Naive thymus-derived CD4-positive, alpha-beta T cell (primary cell): ENCODE data around the gene CAMTA1. TPM values are rescaled to one million over a fixed set of nuclear protein-coding genes. Genes with fewer than 3 reads are reported as not detected.

Experiments
- ATAC-seq: fragments of 150-1000 bp; cut with Tn5 transposase; 2 replicates; pipeline ENCODE4 v1.10.0; 2021; ENCODE audit warnings: mild to moderate bottlenecking, moderate library complexity
- CTCF ChIA-PET: fragments of 350-600 bp; sonication (Branson Sonifier 250); formaldehyde crosslinking; loops from one replicate; lab custom pipeline; 2021; ENCODE audit warnings: antibody characterized with exemption; lab: Charles Lee
- POLR2A ChIA-PET: fragments of 350-600 bp; sonication (Branson Sonifier 250); formaldehyde crosslinking; loops from one replicate; lab custom pipeline; 2021; ENCODE audit warnings: antibody characterized with exemption, inconsistent platforms; lab: Charles Lee
- DNase-seq, 9 donors: peaks; one replicate each; pipeline versions ENCODE4 v3.0.0 to v3.0.0-alpha.2; 2020 to 2022; ENCODE audit warnings: mixed read lengths in 1 of 9
- H3K27ac ChIP-seq: one replicate; pipeline ENCODE4 v1.7.0; 2013; ENCODE audit warnings: mild to moderate bottlenecking, low read depth, low read length, moderate library complexity
- H3K27me3 ChIP-seq, 2 donors: one replicate each; pipeline ENCODE4 v1.7.0; 2013; ENCODE audit warnings: low read length in 2 of 2, mild to moderate bottlenecking in 2 of 2, moderate library complexity in 2 of 2; ENCODE audit not compliant: control insufficient read depth in 2 of 2, insufficient read depth in 2 of 2
- H3K36me3 ChIP-seq, 3 experiments: 1 replicate in 2 of 3; 2 replicates in 1 of 3; pipeline ENCODE4 v1.7.0; 2013; ENCODE audit warnings: low read length in 3 of 3, mild to moderate bottlenecking in 3 of 3, moderate library complexity in 1 of 3; ENCODE audit not compliant: insufficient read depth in 3 of 3, control insufficient read depth in 2 of 3
- H3K4me1 ChIP-seq, 2 donors: one replicate each; pipeline ENCODE4 v1.7.0; 2013; ENCODE audit warnings: low read length in 2 of 2, mild to moderate bottlenecking in 2 of 2, moderate library complexity in 1 of 2; ENCODE audit not compliant: control insufficient read depth in 2 of 2, insufficient read depth in 2 of 2
- H3K4me3 ChIP-seq: 2 replicates; pipeline ENCODE4 v1.7.0; 2013; ENCODE audit warnings: mild to moderate bottlenecking, low read length
- H3K9me3 ChIP-seq, 3 experiments: 1 replicate in 2 of 3; 2 replicates in 1 of 3; pipeline ENCODE4 v1.7.0; 2013; ENCODE audit warnings: low read length in 3 of 3; ENCODE audit not compliant: control insufficient read depth in 2 of 3
- H3K27ac Mint-ChIP-seq, 9 donors: one replicate each; pipeline ENCODE4 v1.8.0; 2020 to 2022; ENCODE audit warnings: mixed read lengths in 9 of 9, mild to moderate bottlenecking in 8 of 9, moderate library complexity in 5 of 9, inconsistent platforms in 2 of 9
- H3K27me3 Mint-ChIP-seq, 5 donors: one replicate each; pipeline ENCODE4 v1.8.0; 2021 to 2022; ENCODE audit warnings: mixed read lengths in 5 of 5, mild to moderate bottlenecking in 1 of 5
- H3K36me3 Mint-ChIP-seq, 5 donors: one replicate each; pipeline ENCODE4 v1.8.0; 2020 to 2022; ENCODE audit warnings: mixed read lengths in 5 of 5, mild to moderate bottlenecking in 3 of 5, inconsistent platforms in 1 of 5
- H3K4me1 Mint-ChIP-seq, 7 donors: one replicate each; pipeline ENCODE4 v1.8.0; 2020 to 2022; ENCODE audit warnings: mixed read lengths in 7 of 7, mild to moderate bottlenecking in 3 of 7, inconsistent platforms in 1 of 7
- H3K4me3 Mint-ChIP-seq, 10 donors: one replicate each; pipeline ENCODE4 v1.8.0; 2020 to 2022; ENCODE audit warnings: mild to moderate bottlenecking in 10 of 10, mixed read lengths in 10 of 10, moderate library complexity in 6 of 10, inconsistent platforms in 2 of 10
- H3K9me3 Mint-ChIP-seq, 11 donors: one replicate each; pipeline ENCODE4 v1.8.0; 2020 to 2022; ENCODE audit warnings: mixed read lengths in 11 of 11, mild to moderate bottlenecking in 4 of 11, inconsistent platforms in 1 of 11, moderate library complexity in 1 of 11
- intact Hi-C, 2 donors: fragments of 100-400 bp; cut with micrococcal nuclease; formaldehyde crosslinking; loops; one replicate each; pipeline ENCODE4 v1.15.1; 2023
- polyA plus RNA-seq, 2 donors: library from polyadenylated mRNA; unstranded; fragments of 300-500 nt; fragmentation: Illumina TruSeq; gene quantifications; one replicate each; pipeline ENCODE4 v1.2.3, GENCODE V29; 2021
- total RNA-seq, 6 experiments: library from RNA in 5 of 6; stranded (reverse) in 5 of 6; gene quantifications; 1 replicate in 5 of 6; 2 replicates in 1 of 6; pipeline ENCODE4 v1.2.3 and lab custom pipeline; 2021 to 2026

Gene CAMTA1
- total and polyA plus RNA-seq, 7 experiments from 2014 or later: 38.1 to 68.6 (median 42.6) TPM

DNA sequence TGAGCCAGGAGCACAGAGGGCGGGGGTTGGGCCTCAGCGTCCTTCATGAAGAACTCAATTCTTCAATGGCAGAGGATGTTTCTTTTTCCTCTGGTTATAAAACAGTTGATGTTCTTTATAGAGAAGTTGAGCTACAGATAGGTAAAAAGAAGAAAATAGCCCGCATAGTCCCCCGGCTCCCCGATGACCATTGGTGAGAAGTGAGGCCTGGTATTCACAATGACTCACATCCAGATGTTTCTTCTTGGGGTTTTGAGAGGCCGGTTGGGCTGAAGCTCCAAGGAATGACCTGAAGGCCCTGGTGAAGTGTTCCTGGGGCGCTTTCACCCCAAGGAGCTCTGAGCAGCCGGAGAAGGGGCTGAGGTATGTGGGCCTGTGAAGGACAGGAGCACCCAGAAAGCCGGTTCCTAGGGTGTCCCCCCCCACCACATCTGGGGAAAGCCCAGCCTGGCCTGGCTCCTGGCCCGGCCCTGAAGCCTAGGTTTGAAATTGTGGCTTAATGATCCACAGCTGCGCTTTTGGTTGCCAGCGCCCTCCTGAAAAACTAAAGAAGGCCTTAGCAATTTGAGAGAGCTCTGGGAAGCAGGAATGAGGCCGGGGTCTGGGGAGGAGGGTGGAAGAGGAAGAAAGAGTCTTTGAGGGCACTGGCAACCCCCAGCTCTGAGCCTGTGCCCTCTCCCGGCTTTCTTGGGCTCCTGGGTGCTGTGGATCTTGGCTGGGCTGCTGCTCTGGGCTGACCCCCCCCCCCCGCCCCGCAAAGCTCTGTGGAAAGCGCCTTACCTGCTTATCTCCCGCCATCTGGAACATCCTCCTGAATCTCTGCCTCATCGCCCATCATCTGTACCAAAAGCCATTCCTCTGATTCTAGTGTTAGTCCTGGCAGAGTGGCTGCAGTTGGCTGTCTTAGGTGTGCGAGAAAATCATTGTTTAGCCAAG is 444.7 kb downstream of the CAMTA1 start:
- Mint-ChIP-seq H3K36me3 (no peaks in the 10 kb centered on the region), H3K4me3 (no peak overlapping the region), H3K9me3 (peaks cover 0 to 2% (median 0%) of the 10 kb centered on the region in 11 donors), H3K27me3 (peaks cover 0 to 10% (median 5%) of the 10 kb centered on the region in 5 donors), H3K4me1 (no peaks in the 10 kb centered on the region), H3K27ac (no peak overlapping the region)
- POLR2A ChIA-PET: no interaction called here
- Histone ChIP-seq H3K9me3 (no peaks in the 10 kb centered on the region), H3K4me3 (no peak overlapping the region), H3K36me3 (no peaks in the 10 kb centered on the region), H3K27me3 (no peaks in the 10 kb centered on the region), H3K4me1 (no peaks in the 10 kb centered on the region), H3K27ac (no peak overlapping the region)
- DNase-seq: no peak
- CTCF ChIA-PET: interaction anchor here (0.7 kb wide), 1 partner anchor 91 kb away, joined by 3 read pairs; no protein-coding TSS in a partner anchor
- ATAC-seq: no peak
- intact Hi-C loops: no loop called here

DNA sequence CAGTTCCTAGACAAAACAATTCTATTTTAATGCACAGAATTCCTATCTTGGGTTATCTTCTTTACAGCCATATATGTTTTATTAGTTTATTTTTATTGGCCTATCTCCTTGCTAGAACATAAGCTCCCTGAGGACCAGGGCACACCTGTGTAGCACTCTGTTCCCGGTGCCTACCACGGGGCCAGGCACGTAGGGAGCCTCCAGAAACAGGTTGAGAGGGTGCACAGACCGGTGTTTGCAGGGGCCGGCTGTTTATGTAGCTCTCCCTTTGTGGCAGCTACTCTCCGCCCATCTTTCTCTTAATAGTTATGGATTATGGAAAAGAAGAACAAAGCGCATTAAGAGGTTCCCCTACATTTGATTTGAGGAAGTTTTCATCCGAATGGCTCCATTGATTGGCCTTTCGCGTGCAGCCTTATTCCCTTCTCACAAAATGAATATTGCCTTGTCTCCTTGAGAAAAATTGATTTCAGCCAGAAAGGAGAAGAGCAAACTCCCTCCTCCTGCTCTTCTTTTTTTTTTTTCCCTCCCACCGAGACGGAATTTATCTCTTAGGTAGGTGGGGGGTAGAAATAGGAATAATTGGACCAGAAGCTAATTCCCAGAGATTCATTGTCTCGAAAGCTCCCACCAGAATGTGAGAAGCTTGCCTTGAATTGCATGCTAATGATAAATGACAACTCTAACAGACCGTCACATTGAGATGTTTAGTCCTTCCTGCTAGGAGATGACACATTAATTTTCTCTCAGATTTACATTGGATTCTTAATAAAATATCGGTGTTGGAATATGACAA is 447.4 kb downstream of the CAMTA1 start:
- peaks cover 0 to 2% (median 0%) of the 10 kb centered on the region in 11 donors for H3K9me3 Mint-ChIP-seq
- H3K36me3 Mint-ChIP-seq: no peaks in the 10 kb centered on the region
- no peak overlapping the region for H3K4me3 Mint-ChIP-seq
- no peak overlapping the region for H3K27ac Mint-ChIP-seq
- peaks cover 8 to 28% (median 18%) of the 10 kb centered on the region in 5 donors for H3K27me3 Mint-ChIP-seq
- H3K27me3 ChIP-seq: no peaks in the 10 kb centered on the region
- intact Hi-C loops: no loop called here
- ChIA-PET POLR2A (no interaction called here), CTCF (no interaction called here)
- no peak overlapping the region for H3K4me3 ChIP-seq
- H3K4me1 ChIP-seq: no peaks in the 10 kb centered on the region
- ATAC-seq (no peak), DNase-seq (no peak)
- H3K9me3 ChIP-seq: no peaks in the 10 kb centered on the region
- no peaks in the 10 kb centered on the region for H3K4me1 Mint-ChIP-seq
- H3K36me3 ChIP-seq: no peaks in the 10 kb centered on the region
- H3K27ac ChIP-seq: no peak overlapping the region

DNA sequence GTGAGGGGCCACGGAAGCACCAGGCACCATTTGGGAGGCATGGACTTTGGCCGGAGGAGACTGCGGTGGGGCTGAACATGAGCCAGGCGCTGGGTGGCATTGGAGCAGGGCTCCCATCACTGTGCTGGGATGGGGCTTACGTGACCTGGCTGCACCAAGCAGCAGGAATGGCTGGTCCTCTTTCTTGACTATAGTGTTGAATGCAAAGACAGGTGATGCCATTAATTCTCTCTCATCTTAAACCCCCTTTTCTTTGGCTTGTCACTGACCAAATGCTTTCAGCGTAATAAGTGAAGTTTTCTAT is 447.9 kb downstream of the CAMTA1 start:
- no peak overlapping the region for H3K4me3 ChIP-seq
- Mint-ChIP-seq H3K4me1 (no peaks in the 10 kb centered on the region), H3K36me3 (no peaks in the 10 kb centered on the region), H3K27ac (no peak overlapping the region), H3K27me3 (peaks cover 8 to 33% (median 23%) of the 10 kb centered on the region in 5 donors), H3K4me3 (no peak overlapping the region), H3K9me3 (peaks cover 0 to 2% (median 0%) of the 10 kb centered on the region in 11 donors)
- ChIA-PET CTCF (no interaction called here), POLR2A (no interaction called here)
- no peaks in the 10 kb centered on the region for H3K4me1 ChIP-seq
- no peaks in the 10 kb centered on the region for H3K9me3 ChIP-seq
- no peaks in the 10 kb centered on the region for H3K36me3 ChIP-seq
- DNase-seq (no peak), ATAC-seq (no peak)
- no peaks in the 10 kb centered on the region for H3K27me3 ChIP-seq
- intact Hi-C loops: no loop called here
- H3K27ac ChIP-seq: no peak overlapping the region

DNA sequence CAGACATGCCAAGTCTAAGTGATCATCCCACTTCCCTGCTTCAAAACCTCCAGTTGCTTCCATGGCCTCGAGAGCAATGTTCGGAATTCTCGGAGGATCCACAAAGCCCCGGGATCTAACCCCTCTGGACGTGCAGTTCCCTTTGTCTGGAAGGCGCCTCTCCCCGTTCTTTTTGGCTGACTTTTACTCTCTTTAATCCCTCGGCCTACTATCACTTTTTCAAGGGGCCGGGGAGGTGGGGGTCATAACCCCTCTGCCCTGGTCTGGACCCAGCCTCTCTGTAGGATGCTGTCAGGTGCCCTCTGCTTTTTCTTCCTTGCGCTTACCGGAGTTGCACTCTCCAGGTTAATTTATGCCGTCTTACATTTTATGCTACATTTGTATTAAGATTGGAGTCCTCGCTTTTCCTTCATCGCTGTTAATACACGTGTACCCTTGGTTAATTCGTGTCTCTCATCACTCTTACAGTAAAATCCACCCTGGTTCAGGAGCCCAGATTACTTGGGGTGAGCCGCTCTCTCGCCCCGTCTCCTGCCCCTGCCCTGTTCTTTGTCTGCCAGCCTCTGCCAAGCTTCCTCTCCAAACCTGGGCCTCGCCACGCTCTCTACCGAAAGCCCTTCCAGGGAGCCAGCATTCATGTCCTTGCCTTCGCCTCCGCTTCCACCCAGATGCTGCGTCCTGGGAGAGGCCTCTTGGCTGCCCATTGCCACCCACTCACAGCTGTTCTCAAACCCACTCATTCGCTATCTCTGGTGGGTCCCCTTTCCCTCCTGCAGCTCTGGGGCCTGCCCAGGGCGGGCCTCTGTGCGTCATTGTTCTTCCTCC is 448.6 kb downstream of the CAMTA1 start:
- POLR2A ChIA-PET: no interaction called here
- Mint-ChIP-seq H3K9me3 (peaks cover 0 to 2% (median 0%) of the 10 kb centered on the region in 11 donors), H3K4me1 (no peaks in the 10 kb centered on the region), H3K27me3 (peaks cover 8 to 34% (median 20%) of the 10 kb centered on the region in 5 donors), H3K4me3 (no peak overlapping the region), H3K27ac (no peak overlapping the region), H3K36me3 (no peaks in the 10 kb centered on the region)
- no peak for DNase-seq
- no peaks in the 10 kb centered on the region for H3K27me3 ChIP-seq
- CTCF ChIA-PET: no interaction called here
- H3K27ac ChIP-seq: no peak overlapping the region
- H3K9me3 ChIP-seq: no peaks in the 10 kb centered on the region
- no peak for ATAC-seq
- no peak overlapping the region for H3K4me3 ChIP-seq
- intact Hi-C loops: no loop called here
- no peaks in the 10 kb centered on the region for H3K4me1 ChIP-seq
- no peaks in the 10 kb centered on the region for H3K36me3 ChIP-seq

DNA sequence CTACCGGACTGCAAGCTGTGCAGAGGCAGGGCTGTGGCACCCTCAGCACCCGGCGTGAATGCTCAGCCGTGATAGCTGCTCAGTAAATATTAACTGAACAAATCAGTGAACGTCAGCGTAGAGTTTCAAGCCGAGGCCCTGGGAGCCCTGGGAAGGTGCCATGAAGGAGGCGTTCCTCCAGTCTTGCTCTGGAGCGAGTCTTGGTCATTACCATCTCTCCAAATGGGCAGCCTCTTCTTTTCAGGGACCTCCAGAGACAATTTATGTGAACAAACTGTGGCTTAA is 449.2 kb downstream of the CAMTA1 start:
- Mint-ChIP-seq H3K4me1 (no peaks in the 10 kb centered on the region), H3K36me3 (no peaks in the 10 kb centered on the region)
- CTCF ChIA-PET: no interaction called here

DNA sequence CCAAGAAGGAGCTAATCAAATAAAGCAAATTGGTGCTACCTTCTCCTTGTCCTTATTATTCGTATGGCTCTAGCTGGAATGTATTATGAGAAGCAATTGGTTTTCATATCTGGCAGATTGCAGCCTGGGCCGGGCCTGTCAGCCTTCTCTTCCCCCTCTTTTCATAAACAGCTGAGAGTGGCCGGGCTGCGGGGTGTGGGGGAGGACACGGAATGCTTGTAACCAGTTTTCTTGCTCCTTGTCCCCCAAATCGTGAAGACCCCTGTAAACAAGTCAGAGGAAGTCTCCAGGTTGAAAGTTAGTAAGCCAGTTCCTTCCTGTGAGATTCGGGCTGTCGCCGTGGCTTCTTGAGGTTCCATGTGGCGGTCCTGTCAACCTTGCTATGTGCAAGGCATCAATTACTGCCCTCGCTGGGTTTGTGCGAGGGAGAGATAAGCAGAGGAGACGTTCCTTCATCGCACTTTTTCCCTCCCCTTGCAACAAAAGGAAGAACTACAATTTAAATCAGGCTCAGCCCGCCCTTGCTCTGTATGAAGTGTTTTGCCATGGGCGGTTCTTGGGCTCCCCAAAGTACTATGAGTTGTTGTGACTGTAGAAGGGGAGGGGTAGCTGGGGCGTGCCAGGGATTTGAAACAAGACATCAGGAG is 450.7 kb downstream of the CAMTA1 start:
- Mint-ChIP-seq H3K4me3 (no peak overlapping the region), H3K27ac (no peak overlapping the region), H3K9me3 (peaks cover 0 to 6% (median 0%) of the 10 kb centered on the region in 11 donors), H3K27me3 (peaks cover 8 to 55% (median 34%) of the 10 kb centered on the region in 5 donors), H3K36me3 (no peaks in the 10 kb centered on the region), H3K4me1 (no peaks in the 10 kb centered on the region)
- Histone ChIP-seq H3K4me1 (no peaks in the 10 kb centered on the region), H3K36me3 (no peaks in the 10 kb centered on the region), H3K27me3 (no peaks in the 10 kb centered on the region), H3K4me3 (no peak overlapping the region), H3K27ac (no peak overlapping the region), H3K9me3 (no peaks in the 10 kb centered on the region)
- ChIA-PET POLR2A (no interaction called here), CTCF (no interaction called here)
- ATAC-seq (no peak), DNase-seq (no peak)
- intact Hi-C loops: no loop called here

More for the DNA sequence above, 449.2 kb downstream of the CAMTA1 start:
- H3K27me3 Mint-ChIP-seq: peaks cover 8 to 40% (median 26%) of the 10 kb centered on the region in 5 donors
- DNase-seq (no peak), ATAC-seq (no peak)
- Histone ChIP-seq H3K4me1 (no peaks in the 10 kb centered on the region), H3K9me3 (no peaks in the 10 kb centered on the region), H3K4me3 (no peak overlapping the region), H3K36me3 (no peaks in the 10 kb centered on the region), H3K27me3 (no peaks in the 10 kb centered on the region), H3K27ac (no peak overlapping the region)
- H3K27ac Mint-ChIP-seq: no peak overlapping the region
- POLR2A ChIA-PET: no interaction called here
- H3K9me3 Mint-ChIP-seq: peaks cover 0 to 4% (median 0%) of the 10 kb centered on the region in 11 donors
- no peak overlapping the region for H3K4me3 Mint-ChIP-seq
- intact Hi-C loops: no loop called here
